AG04449 (cell line): ENCODE results near the gene CSRP1.

Experiments
- CTCF ChIA-PET: fragments of 350-600 bp; formaldehyde crosslinking; extraction: SDS; loops from one replicate; lab custom pipeline; 2021; ENCODE audit warnings: antibody characterized with exemption; lab: Yijun Ruan, JAX
- POLR2A ChIA-PET: fragments of 400-600, 350-600 bp; formaldehyde crosslinking; extraction: SDS; loops from one replicate; lab custom pipeline; 2020; ENCODE audit warnings: antibody characterized with exemption, inconsistent platforms; lab: Yijun Ruan, JAX
- DNase-seq: peaks from one replicate; pipeline ENCODE4 v3.0.0-alpha.2; 2010; ENCODE audit warnings: low read depth, low spot score
- H3K4me3 ChIP-seq: 2 replicates; pipeline ENCODE4 v1.5.1; 2011; ENCODE audit warnings: low read depth, mild to moderate bottlenecking, control low read depth, low read length
- CTCF ChIP-seq: IDR thresholded peaks from one replicate; pipeline ENCODE4 v1.5.1; 2011; ENCODE audit warnings: mild to moderate bottlenecking, moderate library complexity, low read length, control low read depth, inconsistent platforms; ENCODE audit not compliant: insufficient read depth; ENCODE audit errors: missing control alignments

Gene CSRP1

GRCh38 chr1:201538612-201539551, 32.0 kb upstream of the CSRP1 start, which contains the start of gene NAV1:
TSS of gene NAV1 (plus strand) at chr1:201539127. CDS start at chr1:201622885, 83,758 bp downstream.
- ChIA-PET CTCF (interaction anchor here (0.6 to 11.6 kb wide), 10 partner anchors 12 to 254 kb away, joined by 3 to 255 read pairs (median 10); no protein-coding TSS in a partner anchor), POLR2A (interaction anchor here (0.6 to 1.8 kb wide), 10 partner anchors 13 to 408 kb away, joined by 3 to 8 read pairs (median 4); partner anchors contain the start of gene PHLDA3)
- peak within 1 kb of the TSS; percentile 92 for H3K4me3 ChIP-seq
- no peak for DNase-seq
- no peak for TF ChIP-seq CTCF

- ChIA-PET CTCF (interaction anchor here (0.7 to 11.6 kb wide), 13 partner anchors 10 to 255 kb away, joined by 3 to 255 read pairs (median 3); no protein-coding TSS in a partner anchor), POLR2A (interaction anchor here (0.6 to 1.8 kb wide), 8 partner anchors 14 to 176 kb away, joined by 3 to 7 read pairs (median 4); partner anchors contain the start of gene PHLDA3)
- H3K4me3 ChIP-seq = peak overlapping the region; percentile 92
- no peak for TF ChIP-seq CTCF
- no peak for DNase-seq
These were observed 31.1 kb upstream of the CSRP1 start for GRCh38 chr1:201537891-201538611.

GRCh38 chr1:201537467-201537866, 30.5 kb upstream of the CSRP1 start:
- POLR2A ChIA-PET = interaction anchor here (0.7 to 1.8 kb wide), 4 partner anchors 25 to 166 kb away, joined by 3 to 5 read pairs (median 3); no protein-coding TSS in a partner anchor
- no peak for DNase-seq
- H3K4me3 ChIP-seq = no peak overlapping the region
- CTCF ChIA-PET = interaction anchor here (0.8 to 11.6 kb wide), 12 partner anchors 11 to 255 kb away, joined by 3 to 255 read pairs (median 4); no protein-coding TSS in a partner anchor
- no peak for TF ChIP-seq CTCF

- ChIA-PET POLR2A (interaction anchor here (0.7 to 1.1 kb wide), 2 partner anchors 26 to 166 kb away, joined by 3 read pairs; no protein-coding TSS in a partner anchor), CTCF (interaction anchor here (0.8 to 11.6 kb wide), 14 partner anchors 11 to 256 kb away, joined by 3 to 255 read pairs (median 4); no protein-coding TSS in a partner anchor)
- no peak for TF ChIP-seq CTCF
- DNase-seq = no peak
- H3K4me3 ChIP-seq = peak overlapping the region; percentile 44
These were observed 30.1 kb upstream of the CSRP1 start for GRCh38 chr1:201537028-201537427.

GRCh38 chr1:201536558-201536957, 29.6 kb upstream of the CSRP1 start:
- peak overlapping the region; percentile 44 for H3K4me3 ChIP-seq
- DNase-seq = no peak
- CTCF ChIA-PET = interaction anchor here (1.1 to 11.6 kb wide), 13 partner anchors 10 to 256 kb away, joined by 3 to 255 read pairs (median 4); no protein-coding TSS in a partner anchor
- POLR2A ChIA-PET = interaction anchor here (1.1 kb wide), 1 partner anchor 167 kb away, joined by 3 read pairs; no protein-coding TSS in a partner anchor
- TF ChIP-seq CTCF = no peak
